NCI-H1694 treated with DMSO at 0.1 percent for 48 hours (cell line): ENCODE data around the gene CUEDC2.

Experiments
- DNase-seq: peaks from one replicate; lab custom pipeline; 2025; lab: John Stamatoyannopoulos, UW

Gene CUEDC2

GRCh38 chr10:102432162-102432950, at the start of gene CUEDC2:
Gene CUEDC2, minus strand, starts transcription at chr10:102432574. Its CDS starts 7,386 bp downstream, at chr10:102425188.
- DNase-seq: peak; percentile 90

- DNase-seq: no peak
Observed at GRCh38 chr10:102480396-102480795, 48.0 kb upstream of the CUEDC2 start.

GRCh38 chr10:102479651-102480050, 47.3 kb upstream of the CUEDC2 start:
- DNase-seq: no peak

- no peak for DNase-seq
Observed at GRCh38 chr10:102476466-102477141, 44.2 kb upstream of the CUEDC2 start.

GRCh38 chr10:102475451-102476040, 43.2 kb upstream of the CUEDC2 start:
- no peak for DNase-seq

GRCh38 chr10:102473445-102474331, 41.3 kb upstream of the CUEDC2 start:
- no peak for DNase-seq

- DNase-seq: no peak
Observed at GRCh38 chr10:102470579-102471546, 38.5 kb upstream of the CUEDC2 start.

GRCh38 chr10:102468683-102469082, 36.3 kb upstream of the CUEDC2 start:
- DNase-seq: no peak

GRCh38 chr10:102467971-102468438, 35.6 kb upstream of the CUEDC2 start:
- DNase-seq: no peak

GRCh38 chr10:102467318-102467717, 34.9 kb upstream of the CUEDC2 start:
- DNase-seq: no peak

- no peak for DNase-seq
Observed at GRCh38 chr10:102465466-102465865, 33.1 kb upstream of the CUEDC2 start.

- DNase-seq: no peak
Observed at GRCh38 chr10:102463983-102464382, 31.6 kb upstream of the CUEDC2 start.

GRCh38 chr10:102462512-102463054, 30.2 kb upstream of the CUEDC2 start:
- DNase-seq: no peak

GRCh38 chr10:102461187-102462054, 29.0 kb upstream of the CUEDC2 start:
- DNase-seq: peak; percentile 68

- peak; percentile 68 for DNase-seq
Observed at GRCh38 chr10:102460836-102461186, 28.4 kb upstream of the CUEDC2 start.

GRCh38 chr10:102458656-102459055, 26.3 kb upstream of the CUEDC2 start:
- no peak for DNase-seq

GRCh38 chr10:102457591-102458150, 25.3 kb upstream of the CUEDC2 start:
- peak; percentile 82 for DNase-seq

GRCh38 chr10:102455893-102456471, 23.6 kb upstream of the CUEDC2 start:
- DNase-seq: no peak
